GM19025 (cell line): ENCODE measurements around the gene APOBEC3C.
"Not testable (repeated sequence)": the region's sequence is repeated elsewhere in the genome, so short reads cannot be mapped to it uniquely, and the experiment has no call there.

ENCODE experiments used
- ATAC-seq: cut with Tn5 transposase; IDR thresholded peaks from one replicate; pipeline ENCODE4 v1.9.1; 2021; ENCODE audit warnings: mild to moderate bottlenecking, low read depth, moderate library complexity; ENCODE audit not compliant: unreplicated experiment

The APOBEC3C gene

DNA sequence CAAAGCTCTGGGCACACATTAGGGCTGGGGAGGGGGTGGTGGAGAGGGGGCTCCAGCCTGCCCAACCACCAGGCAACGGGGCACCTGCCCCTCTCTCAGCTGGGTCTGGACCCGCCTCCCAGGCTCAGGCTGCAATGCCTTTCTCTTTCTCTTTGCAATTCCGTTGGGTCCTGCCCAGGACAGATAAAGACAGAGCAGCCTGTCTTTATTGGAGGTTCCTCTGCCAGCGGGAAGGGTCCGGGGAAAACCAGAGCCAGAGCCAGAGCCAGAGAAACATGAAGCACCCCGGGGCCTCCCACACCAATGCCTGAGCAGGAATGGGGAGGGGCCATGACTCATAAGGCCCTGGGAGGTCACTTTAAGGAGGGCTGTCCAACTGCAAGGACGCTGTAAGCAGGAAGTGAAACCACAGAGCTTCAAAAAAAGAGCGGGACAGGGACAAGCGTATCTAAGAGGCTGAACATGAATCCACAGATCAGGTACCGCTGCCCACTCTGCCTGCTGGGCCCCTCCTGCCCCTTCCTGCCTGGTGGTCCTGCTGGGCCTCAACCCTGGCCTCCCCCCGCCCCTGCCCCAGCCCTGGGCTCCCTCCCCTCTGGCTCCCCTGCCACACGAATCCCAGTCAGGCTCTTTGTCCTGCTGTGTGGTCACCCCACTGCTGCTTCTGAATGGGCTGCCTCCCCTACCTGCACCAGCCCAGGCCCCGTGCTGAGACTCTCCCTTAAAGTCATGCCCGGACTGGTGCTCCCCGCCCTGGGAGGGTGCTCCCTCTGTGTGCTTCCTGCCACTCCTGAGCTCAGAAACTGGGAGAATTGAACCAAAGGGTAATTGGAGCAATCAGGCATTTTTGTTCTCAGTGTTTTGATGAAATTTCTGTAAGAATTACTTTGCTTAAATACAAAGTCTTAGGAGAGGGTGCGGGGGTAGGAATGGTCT, 31.8 kb upstream of the APOBEC3C start, which contains the start of gene APOBEC3B:
TSS of gene APOBEC3B (plus strand) at position 356 of the 936 bp plus-strand sequence. CDS start at position 463, 107 bp downstream.
- peak; percentile 52 for ATAC-seq

GRCh38 chr22:38984224-38984623, 29.8 kb upstream of the APOBEC3C start:
- ATAC-seq, result no peak

DNA sequence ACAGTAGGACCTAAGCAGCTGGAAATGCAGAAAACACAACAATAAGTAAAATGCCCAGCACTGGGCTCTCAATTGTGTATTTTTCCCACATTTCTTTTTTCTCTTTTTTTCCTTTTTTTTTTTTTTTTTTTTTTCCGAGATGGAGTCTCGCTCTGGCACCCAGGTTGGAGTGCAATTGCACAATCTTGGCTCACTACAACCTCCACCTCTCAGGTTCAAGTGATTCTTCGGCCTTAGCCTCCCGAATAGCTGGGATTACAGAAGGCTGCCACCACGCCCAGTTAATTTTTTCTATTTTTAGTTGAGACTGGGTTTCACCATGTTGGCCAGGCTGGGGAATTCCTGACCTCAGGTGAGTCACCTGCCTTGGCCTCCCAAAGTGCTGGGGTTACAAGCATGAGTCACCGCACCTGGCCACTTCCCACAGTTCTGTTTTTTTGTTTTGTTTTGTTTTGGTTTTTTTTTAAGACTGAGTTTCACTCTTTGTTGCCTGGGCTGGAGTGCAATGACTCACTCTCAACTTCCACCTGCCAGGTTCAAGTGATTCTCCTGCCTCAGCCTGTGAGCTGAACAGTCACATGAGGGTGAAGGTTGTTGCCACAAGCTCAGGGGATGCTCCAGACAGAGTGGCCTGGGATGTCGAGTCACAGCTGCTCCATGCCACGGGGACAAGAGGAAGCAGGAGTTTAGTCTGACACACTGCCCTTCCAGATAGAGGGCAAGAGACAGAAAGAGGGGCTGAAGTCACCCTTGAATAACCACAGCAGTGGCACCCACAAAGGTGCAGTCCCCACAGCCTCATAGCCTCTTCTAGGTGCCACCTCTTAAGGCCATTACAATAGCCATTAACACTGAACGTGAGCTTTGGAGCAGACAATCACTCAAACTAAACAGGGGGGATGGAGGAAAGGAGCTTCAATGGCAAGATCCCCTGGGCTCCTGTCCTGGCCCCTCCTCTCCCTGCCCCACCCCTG, 29.0 kb upstream of the APOBEC3C start:
- ATAC-seq, result peak; percentile 64

DNA sequence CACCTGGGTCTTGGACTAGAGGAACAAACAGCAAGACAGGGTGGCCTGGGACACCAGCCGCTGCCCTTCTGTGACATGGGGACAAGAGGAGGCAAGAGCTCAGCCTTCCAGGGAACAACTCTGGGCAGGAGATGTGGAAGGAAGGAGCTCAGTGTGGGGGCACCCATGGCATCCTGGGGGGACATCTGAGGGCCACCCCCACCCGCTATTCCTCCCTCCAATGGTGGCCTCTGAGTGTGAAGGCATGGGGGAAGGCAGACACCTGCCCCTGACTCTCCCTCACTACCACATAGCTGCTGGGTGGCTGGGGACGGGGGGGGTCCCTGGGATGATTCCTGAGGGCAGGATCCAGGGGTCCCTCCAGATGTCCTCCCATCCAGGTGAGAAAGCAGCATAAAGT, 27.4 kb upstream of the APOBEC3C start:
- no peak for ATAC-seq

GRCh38 chr22:38987171-38987895, 26.7 kb upstream of the APOBEC3C start:
- ATAC-seq, result no peak

DNA sequence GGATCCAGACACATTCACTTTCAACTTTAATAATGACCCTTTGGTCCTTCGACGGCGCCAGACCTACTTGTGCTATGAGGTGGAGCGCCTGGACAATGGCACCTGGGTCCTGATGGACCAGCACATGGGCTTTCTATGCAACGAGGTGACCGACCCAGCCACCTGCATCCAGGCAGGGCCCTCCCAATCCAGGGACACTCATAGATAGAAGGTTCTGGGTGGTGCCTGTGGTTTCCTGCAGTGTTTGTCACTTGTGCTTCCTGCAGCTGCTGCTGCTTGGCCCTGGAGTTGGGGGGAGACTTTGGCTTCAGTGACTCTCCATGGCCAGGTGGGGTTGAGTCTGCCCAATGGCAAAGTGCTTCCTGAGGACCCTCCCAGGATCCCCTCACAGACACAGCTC, 24.6 kb upstream of the APOBEC3C start:
- no peak for ATAC-seq

DNA sequence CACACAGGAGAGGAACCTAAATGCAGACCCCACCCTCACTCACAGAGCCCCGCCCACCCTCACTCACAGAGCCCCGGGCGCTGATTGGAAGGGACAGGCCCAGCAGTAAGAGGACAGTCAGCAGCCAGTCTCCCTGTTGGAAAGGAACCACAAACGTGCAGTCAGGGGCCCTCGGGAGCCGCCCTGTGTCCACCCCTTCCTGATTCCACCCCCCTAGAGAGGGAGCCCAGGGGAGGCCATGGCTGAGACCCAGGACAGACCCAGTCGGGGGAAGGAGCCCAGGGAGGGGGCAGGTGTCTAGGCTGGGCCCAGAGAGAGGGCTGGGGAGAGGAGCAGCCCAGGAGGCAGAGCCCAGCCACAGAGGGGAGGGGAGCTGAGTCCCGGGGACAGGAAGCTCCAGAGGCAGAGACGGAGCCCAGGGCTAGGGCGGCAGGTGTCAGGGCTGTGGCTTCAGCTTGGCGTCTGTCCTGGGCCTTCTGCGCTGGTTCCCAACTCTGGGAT, 21.1 kb upstream of the APOBEC3C start:
- not testable (repeated sequence) for ATAC-seq

DNA sequence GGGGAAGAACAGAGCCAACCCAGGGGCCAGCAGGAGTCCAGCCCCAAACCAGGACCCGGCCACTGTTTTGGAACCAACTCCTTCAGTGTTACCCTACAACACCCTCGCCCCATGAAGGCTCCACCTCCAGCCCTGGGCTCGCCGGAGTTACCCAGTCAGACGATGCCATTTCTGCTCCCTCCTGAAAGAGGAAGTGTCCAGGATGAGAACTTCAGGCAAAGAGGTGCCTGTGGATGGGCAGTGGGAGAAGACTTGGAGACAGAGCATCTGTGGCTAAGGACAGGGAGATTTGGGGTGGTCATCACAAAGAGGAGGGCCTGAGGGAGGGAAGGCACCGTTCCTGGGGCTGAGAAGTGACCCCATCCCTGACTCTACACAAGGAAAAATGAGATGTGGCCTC, 18.0 kb upstream of the APOBEC3C start:
- ATAC-seq, result no peak

GRCh38 chr22:38997518-38997917, 16.5 kb upstream of the APOBEC3C start:
- ATAC-seq, result no peak

DNA sequence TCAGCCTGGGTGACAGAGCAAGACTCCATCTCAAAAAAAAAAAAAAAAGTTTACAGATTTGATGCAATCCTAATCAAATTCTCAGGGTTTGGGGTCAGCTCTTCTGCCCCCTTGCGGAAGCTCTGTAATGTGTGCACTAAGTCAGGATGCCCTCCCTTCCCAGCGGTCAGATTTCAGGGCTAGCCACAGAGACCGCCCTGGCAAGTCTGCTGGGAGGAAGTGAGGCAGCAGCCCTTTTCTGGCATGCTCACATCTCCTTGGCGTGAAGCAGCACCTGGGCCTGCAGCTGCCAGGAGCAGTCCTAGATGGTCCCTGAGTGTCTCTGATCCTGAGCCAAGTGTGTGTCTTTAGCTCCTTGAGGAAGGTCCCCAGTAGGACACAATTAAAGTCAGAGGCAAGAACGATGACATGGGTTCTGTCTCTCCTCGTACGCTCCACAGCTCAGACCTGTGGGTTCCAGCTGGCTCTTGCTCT, 10.9 kb upstream of the APOBEC3C start:
- no peak for ATAC-seq

GRCh38 chr22:39007177-39007576, 6.9 kb upstream of the APOBEC3C start:
- ATAC-seq, result no peak

DNA sequence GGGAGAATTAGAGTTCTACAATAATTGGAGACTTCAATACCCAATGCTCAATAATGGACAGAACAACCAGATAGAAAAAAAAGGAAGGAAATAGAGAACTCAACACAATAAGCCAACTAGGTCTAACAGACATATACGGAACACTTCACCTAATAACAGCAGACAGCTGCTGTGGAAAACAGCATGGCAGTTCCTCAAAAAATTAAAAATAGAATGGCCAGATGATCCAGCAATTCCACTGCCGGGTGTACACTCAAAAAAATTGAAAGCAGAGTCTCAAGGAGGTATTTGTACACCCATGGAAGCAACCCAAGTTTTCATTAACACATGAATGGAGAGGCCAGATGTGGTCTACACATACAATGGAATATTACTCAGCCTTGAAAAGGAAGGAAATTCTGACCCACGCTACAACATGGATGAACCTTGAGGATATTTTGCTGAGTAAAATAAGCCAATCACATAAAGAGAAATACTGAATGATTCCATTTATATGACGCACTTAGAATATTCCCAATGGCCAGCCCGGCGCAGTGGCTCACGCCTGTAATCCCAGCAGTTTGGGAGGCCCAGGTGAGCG, 5.7 kb upstream of the APOBEC3C start:
- not testable (repeated sequence) for ATAC-seq

GRCh38 chr22:39010946-39011345, 3.1 kb upstream of the APOBEC3C start:
- ATAC-seq, result no peak

- no peak for ATAC-seq
These were observed 1.2 kb upstream of the APOBEC3C start for GRCh38 chr22:39012533-39013511.

DNA sequence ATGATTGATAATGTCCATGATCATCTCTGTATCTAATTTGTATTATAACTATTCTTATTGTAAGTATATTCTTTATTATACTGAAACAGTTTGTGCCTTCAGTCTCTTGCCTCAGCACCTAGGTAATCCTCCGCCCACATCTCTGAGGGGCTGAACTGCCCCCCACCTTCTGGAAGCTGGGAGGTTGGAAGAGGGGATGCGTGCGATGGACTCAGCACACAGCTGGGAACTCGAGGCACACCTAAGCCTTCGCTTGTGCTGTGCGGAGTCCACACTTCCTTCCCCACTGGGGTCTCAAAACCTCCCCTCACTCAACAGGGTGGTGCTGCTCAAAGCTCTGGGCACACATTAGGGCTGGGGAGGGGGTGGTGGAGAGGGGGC, 506 bp upstream of the APOBEC3C start:
- ATAC-seq, result peak; percentile 13

GRCh38 chr22:39014723-39015121, 665 bp downstream of the APOBEC3C start:
- ATAC-seq, result not testable (repeated sequence)

GRCh38 chr22:39016592-39016991, 2.5 kb downstream of the APOBEC3C start:
- ATAC-seq, result no peak

GRCh38 chr22:39017596-39018365, 3.7 kb downstream of the APOBEC3C start:
- ATAC-seq, result no peak
